SK-N-SH treated with all-trans-retinoic acid at 6 μM for 48 hours (cell line): ENCODE data around the gene MSL2.

Source experiments
- ATAC-seq: fragments of 200-7000 bp; cut with Tn5 transposase; 3 replicates; pipeline ENCODE4 v1.9.1; 2020; ENCODE audit warnings: mild to moderate bottlenecking, moderate library complexity
- ARNTL ChIP-seq: fragments of 450-650 bp; formaldehyde crosslinking; IDR thresholded peaks from 2 replicates; pipeline ENCODE4 v1.5.0; 2020; ENCODE audit warnings: low read depth, mild to moderate bottlenecking, moderate library complexity, borderline replicate concordance
- BACH2 ChIP-seq: fragments of 250-450 bp; sonication (Bioruptor Pico); IDR thresholded peaks from 2 replicates; pipeline ENCODE4 v1.9.0; 2021; ENCODE audit warnings: mild to moderate bottlenecking, borderline replicate concordance
- ESRRG ChIP-seq: fragments of 250-450 bp; sonication (Bioruptor Pico); IDR thresholded peaks from 2 replicates; pipeline ENCODE4 v1.6.1; 2021; ENCODE audit warnings: mild to moderate bottlenecking
- GLIS3 ChIP-seq: fragments of 250-450 bp; sonication (Bioruptor Pico); IDR thresholded peaks from 2 replicates; pipeline ENCODE4 v1.5.0; 2020; ENCODE audit warnings: mild to moderate bottlenecking, moderate library complexity
- ISL1 ChIP-seq: fragments of 250-450 bp; sonication (Bioruptor Pico); IDR thresholded peaks from 2 replicates; pipeline ENCODE4 v2.1.2; 2022; ENCODE audit warnings: mild to moderate bottlenecking, moderate library complexity
- OSR1 ChIP-seq: fragments of 250-450 bp; sonication (Bioruptor Pico); IDR thresholded peaks from 2 replicates; pipeline ENCODE4 v1.8.0; 2022; ENCODE audit warnings: moderate library complexity, mild to moderate bottlenecking, inconsistent platforms
- PPARA ChIP-seq: fragments of 250-450 bp; sonication (Bioruptor Pico); IDR thresholded peaks from 2 replicates; pipeline ENCODE4 v1.5.0; 2020; ENCODE audit warnings: mild to moderate bottlenecking, borderline replicate concordance
- RARB ChIP-seq: fragments of 250-450 bp; sonication (Bioruptor Pico); IDR thresholded peaks from 2 replicates; pipeline ENCODE4 v1.8.0; 2021; ENCODE audit warnings: mild to moderate bottlenecking, moderate library complexity
- SNAI2 ChIP-seq: fragments of 250-450 bp; sonication (Bioruptor Pico); IDR thresholded peaks from 2 replicates; pipeline ENCODE4 v1.5.0; 2020; ENCODE audit warnings: mild to moderate bottlenecking, moderate library complexity
- TCF4 ChIP-seq: fragments of 250-450 bp; sonication (Bioruptor Pico); IDR thresholded peaks from 2 replicates; pipeline ENCODE4 v1.8.0; 2021; ENCODE audit warnings: mild to moderate bottlenecking, moderate library complexity, borderline replicate concordance
- TOX ChIP-seq: fragments of 250-450 bp; sonication (Bioruptor Pico); IDR thresholded peaks from 2 replicates; pipeline ENCODE4 v1.8.0; 2021; ENCODE audit warnings: mild to moderate bottlenecking, moderate library complexity, borderline replicate concordance
- ZC3H10 ChIP-seq: fragments of 250-450 bp; sonication (Bioruptor Pico); IDR thresholded peaks from 2 replicates; pipeline ENCODE4 v1.5.1; 2021; ENCODE audit warnings: mild to moderate bottlenecking, moderate library complexity
- ZFP3 ChIP-seq: fragments of 250-450 bp; sonication (Bioruptor Pico); IDR thresholded peaks from 2 replicates; pipeline ENCODE4 v1.5.0; 2020; ENCODE audit warnings: mild to moderate bottlenecking, moderate library complexity
- ZFP30 ChIP-seq: fragments of 450-650 bp; formaldehyde crosslinking; IDR thresholded peaks from 2 replicates; pipeline ENCODE4 v1.5.0; 2022; ENCODE audit warnings: mild to moderate bottlenecking, moderate library complexity
- ZNF565 ChIP-seq: fragments of 450-650 bp; formaldehyde crosslinking; conservative IDR thresholded peaks from 2 replicates; pipeline ENCODE4 v1.5.0; 2020; ENCODE audit warnings: low read depth, mild to moderate bottlenecking, moderate library complexity
- ZNF70 ChIP-seq: fragments of 450-650 bp; formaldehyde crosslinking; IDR thresholded peaks from 2 replicates; pipeline ENCODE4 v1.5.0; 2020; ENCODE audit warnings: mild to moderate bottlenecking, moderate library complexity
- ZNF8 ChIP-seq: fragments of 450-650 bp; formaldehyde crosslinking; IDR thresholded peaks from 2 replicates; pipeline ENCODE4 v1.5.0; 2020; ENCODE audit warnings: mild to moderate bottlenecking, moderate library complexity
- TF ChIP-seq, protein P1 (sequence below): fragments of 250-450 bp; sonication (Bioruptor Pico); IDR thresholded peaks from 2 replicates; pipeline ENCODE4 v1.8.0; 2020; ENCODE audit warnings: mild to moderate bottlenecking, moderate library complexity, borderline replicate concordance
- TF ChIP-seq, protein P2 (sequence below): fragments of 250-450 bp; sonication (Bioruptor Pico); IDR thresholded peaks from 2 replicates; pipeline ENCODE4 v1.5.0; 2020; ENCODE audit warnings: mild to moderate bottlenecking, moderate library complexity
- TF ChIP-seq, protein P3 (sequence below): fragments of 250-450 bp; sonication (Bioruptor Pico); IDR thresholded peaks from 2 replicates; pipeline ENCODE4 v1.8.0; 2021; ENCODE audit warnings: low read depth, mild to moderate bottlenecking, moderate library complexity, borderline replicate concordance
- TF ChIP-seq, protein P4 (sequence below): fragments of 250-450 bp; sonication (Bioruptor Pico); IDR thresholded peaks from 2 replicates; pipeline ENCODE4 v1.5.1; 2020; ENCODE audit warnings: low read depth, mild to moderate bottlenecking, moderate library complexity
- TF ChIP-seq, protein P5 (sequence below): fragments of 250-450 bp; sonication (Bioruptor Pico); IDR thresholded peaks from 2 replicates; pipeline ENCODE4 v1.5.1; 2021; ENCODE audit warnings: mild to moderate bottlenecking, moderate library complexity

MSL2 gene

GRCh38 chr3:136152963-136153362 lies 43.2 kb downstream of the MSL2 start:
- TF ChIP-seq ESRRG (CRISPR knock-in tag) (no peak), ZFP30 (no peak), TOX (CRISPR knock-in tag) (no peak), SNAI2 (CRISPR knock-in tag) (no peak), GLIS3 (CRISPR knock-in tag) (no peak), ISL1 (CRISPR knock-in tag) (no peak), RARB (no peak), ARNTL (CRISPR knock-in tag) (no peak), PPARA (CRISPR knock-in tag) (no peak), ZNF70 (no peak), ZFP3 (CRISPR knock-in tag) (no peak), BACH2 (CRISPR knock-in tag) (no peak), OSR1 (CRISPR knock-in tag) (no peak), ZNF565 (no peak), ZC3H10 (CRISPR knock-in tag) (no peak)
- TF ChIP-seq, protein P1, sequence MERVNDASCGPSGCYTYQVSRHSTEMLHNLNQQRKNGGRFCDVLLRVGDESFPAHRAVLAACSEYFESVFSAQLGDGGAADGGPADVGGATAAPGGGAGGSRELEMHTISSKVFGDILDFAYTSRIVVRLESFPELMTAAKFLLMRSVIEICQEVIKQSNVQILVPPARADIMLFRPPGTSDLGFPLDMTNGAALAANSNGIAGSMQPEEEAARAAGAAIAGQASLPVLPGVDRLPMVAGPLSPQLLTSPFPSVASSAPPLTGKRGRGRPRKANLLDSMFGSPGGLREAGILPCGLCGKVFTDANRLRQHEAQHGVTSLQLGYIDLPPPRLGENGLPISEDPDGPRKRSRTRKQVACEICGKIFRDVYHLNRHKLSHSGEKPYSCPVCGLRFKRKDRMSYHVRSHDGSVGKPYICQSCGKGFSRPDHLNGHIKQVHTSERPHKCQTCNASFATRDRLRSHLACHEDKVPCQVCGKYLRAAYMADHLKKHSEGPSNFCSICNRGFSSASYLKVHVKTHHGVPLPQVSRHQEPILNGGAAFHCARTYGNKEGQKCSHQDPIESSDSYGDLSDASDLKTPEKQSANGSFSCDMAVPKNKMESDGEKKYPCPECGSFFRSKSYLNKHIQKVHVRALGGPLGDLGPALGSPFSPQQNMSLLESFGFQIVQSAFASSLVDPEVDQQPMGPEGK (CRISPR knock-in tag): no peak
- TF ChIP-seq, protein P2, sequence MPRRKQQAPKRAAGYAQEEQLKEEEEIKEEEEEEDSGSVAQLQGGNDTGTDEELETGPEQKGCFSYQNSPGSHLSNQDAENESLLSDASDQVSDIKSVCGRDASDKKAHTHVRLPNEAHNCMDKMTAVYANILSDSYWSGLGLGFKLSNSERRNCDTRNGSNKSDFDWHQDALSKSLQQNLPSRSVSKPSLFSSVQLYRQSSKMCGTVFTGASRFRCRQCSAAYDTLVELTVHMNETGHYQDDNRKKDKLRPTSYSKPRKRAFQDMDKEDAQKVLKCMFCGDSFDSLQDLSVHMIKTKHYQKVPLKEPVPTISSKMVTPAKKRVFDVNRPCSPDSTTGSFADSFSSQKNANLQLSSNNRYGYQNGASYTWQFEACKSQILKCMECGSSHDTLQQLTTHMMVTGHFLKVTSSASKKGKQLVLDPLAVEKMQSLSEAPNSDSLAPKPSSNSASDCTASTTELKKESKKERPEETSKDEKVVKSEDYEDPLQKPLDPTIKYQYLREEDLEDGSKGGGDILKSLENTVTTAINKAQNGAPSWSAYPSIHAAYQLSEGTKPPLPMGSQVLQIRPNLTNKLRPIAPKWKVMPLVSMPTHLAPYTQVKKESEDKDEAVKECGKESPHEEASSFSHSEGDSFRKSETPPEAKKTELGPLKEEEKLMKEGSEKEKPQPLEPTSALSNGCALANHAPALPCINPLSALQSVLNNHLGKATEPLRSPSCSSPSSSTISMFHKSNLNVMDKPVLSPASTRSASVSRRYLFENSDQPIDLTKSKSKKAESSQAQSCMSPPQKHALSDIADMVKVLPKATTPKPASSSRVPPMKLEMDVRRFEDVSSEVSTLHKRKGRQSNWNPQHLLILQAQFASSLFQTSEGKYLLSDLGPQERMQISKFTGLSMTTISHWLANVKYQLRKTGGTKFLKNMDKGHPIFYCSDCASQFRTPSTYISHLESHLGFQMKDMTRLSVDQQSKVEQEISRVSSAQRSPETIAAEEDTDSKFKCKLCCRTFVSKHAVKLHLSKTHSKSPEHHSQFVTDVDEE (CRISPR knock-in tag): no peak
- TF ChIP-seq, protein P3, sequence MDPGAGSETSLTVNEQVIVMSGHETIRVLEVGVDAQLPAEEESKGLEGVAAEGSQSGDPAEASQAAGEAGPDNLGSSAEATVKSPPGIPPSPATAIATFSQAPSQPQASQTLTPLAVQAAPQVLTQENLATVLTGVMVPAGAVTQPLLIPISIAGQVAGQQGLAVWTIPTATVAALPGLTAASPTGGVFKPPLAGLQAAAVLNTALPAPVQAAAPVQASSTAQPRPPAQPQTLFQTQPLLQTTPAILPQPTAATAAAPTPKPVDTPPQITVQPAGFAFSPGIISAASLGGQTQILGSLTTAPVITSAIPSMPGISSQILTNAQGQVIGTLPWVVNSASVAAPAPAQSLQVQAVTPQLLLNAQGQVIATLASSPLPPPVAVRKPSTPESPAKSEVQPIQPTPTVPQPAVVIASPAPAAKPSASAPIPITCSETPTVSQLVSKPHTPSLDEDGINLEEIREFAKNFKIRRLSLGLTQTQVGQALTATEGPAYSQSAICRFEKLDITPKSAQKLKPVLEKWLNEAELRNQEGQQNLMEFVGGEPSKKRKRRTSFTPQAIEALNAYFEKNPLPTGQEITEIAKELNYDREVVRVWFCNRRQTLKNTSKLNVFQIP (CRISPR knock-in tag): no peak

DNA sequence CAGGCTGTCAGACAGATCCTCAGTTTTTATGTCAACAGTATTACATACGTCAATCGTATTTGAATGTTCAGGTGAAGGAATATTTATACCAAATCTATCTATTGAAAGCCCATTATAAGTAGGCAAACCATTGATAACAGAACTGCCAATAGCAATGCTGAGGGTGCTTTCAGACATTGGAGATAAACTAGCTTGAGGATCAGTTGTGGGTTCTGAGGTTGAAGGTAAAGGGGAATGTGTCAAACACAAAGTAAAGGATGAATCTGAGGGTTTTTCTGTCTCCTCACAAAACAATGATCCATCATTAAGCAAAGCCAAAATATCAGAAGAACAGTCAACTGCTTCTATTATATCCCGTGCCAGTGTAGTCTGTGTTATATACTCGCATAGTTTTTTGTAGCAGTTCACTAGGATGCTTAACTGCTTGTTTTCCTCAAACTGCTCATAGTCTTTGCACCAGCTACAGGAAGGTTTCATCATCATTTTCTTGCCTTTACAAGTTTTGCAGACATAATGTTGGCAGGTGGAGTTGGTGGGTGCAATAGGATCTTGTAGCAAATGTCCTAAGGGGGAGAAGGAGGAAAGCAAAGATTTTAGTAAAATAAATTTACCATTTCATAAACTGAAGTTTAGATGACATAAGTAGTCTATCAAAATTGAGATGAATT lies 43.8 kb downstream of the MSL2 start:
- no peak for TF ChIP-seq ESRRG (CRISPR knock-in tag)
- no peak for TF ChIP-seq ARNTL (CRISPR knock-in tag)
- no peak for TF ChIP-seq ZNF70
- TF ChIP-seq, protein P3 (CRISPR knock-in tag): no peak
- TF ChIP-seq, protein P1 (CRISPR knock-in tag): no peak
- no peak for TF ChIP-seq ZNF8 (CRISPR knock-in tag)
- TF ChIP-seq SNAI2 (CRISPR knock-in tag): no peak
- no peak for TF ChIP-seq ZC3H10 (CRISPR knock-in tag)
- TF ChIP-seq TCF4: no peak
- TF ChIP-seq, protein P4, sequence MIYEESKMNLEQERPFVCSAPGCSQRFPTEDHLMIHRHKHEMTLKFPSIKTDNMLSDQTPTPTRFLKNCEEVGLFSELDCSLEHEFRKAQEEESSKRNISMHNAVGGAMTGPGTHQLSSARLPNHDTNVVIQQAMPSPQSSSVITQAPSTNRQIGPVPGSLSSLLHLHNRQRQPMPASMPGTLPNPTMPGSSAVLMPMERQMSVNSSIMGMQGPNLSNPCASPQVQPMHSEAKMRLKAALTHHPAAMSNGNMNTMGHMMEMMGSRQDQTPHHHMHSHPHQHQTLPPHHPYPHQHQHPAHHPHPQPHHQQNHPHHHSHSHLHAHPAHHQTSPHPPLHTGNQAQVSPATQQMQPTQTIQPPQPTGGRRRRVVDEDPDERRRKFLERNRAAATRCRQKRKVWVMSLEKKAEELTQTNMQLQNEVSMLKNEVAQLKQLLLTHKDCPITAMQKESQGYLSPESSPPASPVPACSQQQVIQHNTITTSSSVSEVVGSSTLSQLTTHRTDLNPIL (CRISPR knock-in tag): no peak
- TF ChIP-seq ISL1 (CRISPR knock-in tag): no peak
- no peak for TF ChIP-seq ZNF565
- TF ChIP-seq, protein P2 (CRISPR knock-in tag): no peak
- no peak for TF ChIP-seq OSR1 (CRISPR knock-in tag)
- TF ChIP-seq, protein P5, sequence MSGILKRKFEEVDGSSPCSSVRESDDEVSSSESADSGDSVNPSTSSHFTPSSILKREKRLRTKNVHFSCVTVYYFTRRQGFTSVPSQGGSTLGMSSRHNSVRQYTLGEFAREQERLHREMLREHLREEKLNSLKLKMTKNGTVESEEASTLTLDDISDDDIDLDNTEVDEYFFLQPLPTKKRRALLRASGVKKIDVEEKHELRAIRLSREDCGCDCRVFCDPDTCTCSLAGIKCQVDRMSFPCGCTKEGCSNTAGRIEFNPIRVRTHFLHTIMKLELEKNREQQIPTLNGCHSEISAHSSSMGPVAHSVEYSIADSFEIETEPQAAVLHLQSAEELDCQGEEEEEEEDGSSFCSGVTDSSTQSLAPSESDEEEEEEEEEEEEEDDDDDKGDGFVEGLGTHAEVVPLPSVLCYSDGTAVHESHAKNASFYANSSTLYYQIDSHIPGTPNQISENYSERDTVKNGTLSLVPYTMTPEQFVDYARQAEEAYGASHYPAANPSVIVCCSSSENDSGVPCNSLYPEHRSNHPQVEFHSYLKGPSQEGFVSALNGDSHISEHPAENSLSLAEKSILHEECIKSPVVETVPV (CRISPR knock-in tag): no peak
- no peak for TF ChIP-seq GLIS3 (CRISPR knock-in tag)
- no peak for TF ChIP-seq RARB
- TF ChIP-seq BACH2 (CRISPR knock-in tag): no peak
- ATAC-seq: no peak

More at GRCh38 chr3:136152963-136153362, 43.2 kb downstream of the MSL2 start:
- no peak for ATAC-seq
